ENCODE data around the gene RALGAPA2. TPM values are rescaled to one million over a fixed set of nuclear protein-coding genes. Genes with fewer than 3 reads are reported as not detected.

RALGAPA2 gene
- total RNA-seq, 4 donors from 2014 or later: 13.3 to 29.8 (median 23.6) TPM

GRCh38 chr20:20391766-20392165 lies 320.7 kb downstream of the RALGAPA2 start:
- TF ChIP-seq CTCF (IDR thresholded peaks at IDR 0.05) (no peak), POLR2A (IDR thresholded peaks at IDR 0.05) (no peak)
- H3K9me3 ChIP-seq: no peaks in the 10 kb centered on the region
- DNase-seq: no peak
- no peak overlapping the region for H3K27ac ChIP-seq
- WGBS, 2 donors: 76 to 99% methylated on average over 5 to 11 of the region's 13 CpGs
- peaks cover 3 to 64% (median 11%) of the 10 kb centered on the region in 3 donors for H3K36me3 ChIP-seq
- H3K4me1 ChIP-seq: no peaks in the 10 kb centered on the region
- no peaks in the 10 kb centered on the region for H3K27me3 ChIP-seq
- H3K4me3 ChIP-seq: no peak overlapping the region
- intact Hi-C loops (cut with DNase I): no loop called here

- intact Hi-C loops (cut with DNase I): no loop called here
- Histone ChIP-seq H3K4me1 (no peaks in the 10 kb centered on the region), H3K4me3 (no peak overlapping the region), H3K27ac (no peak overlapping the region), H3K27me3 (no peaks in the 10 kb centered on the region), H3K36me3 (peaks cover 3 to 60% (median 11%) of the 10 kb centered on the region in 3 donors), H3K9me3 (no peaks in the 10 kb centered on the region)
- DNase-seq: no peak
- TF ChIP-seq CTCF (IDR thresholded peaks at IDR 0.05) (no peak), POLR2A (IDR thresholded peaks at IDR 0.05) (no peak)
- 80 to 83% methylated on average over 3 to 4 of the region's 4 CpGs for WGBS, 2 donors
Observed at GRCh38 chr20:20391115-20391514, 321.3 kb downstream of the RALGAPA2 start.

GRCh38 chr20:20390393-20390792 lies 322.1 kb downstream of the RALGAPA2 start:
- no peak for DNase-seq
- no peaks in the 10 kb centered on the region for H3K4me1 ChIP-seq
- H3K27me3 ChIP-seq: no peaks in the 10 kb centered on the region
- TF ChIP-seq POLR2A (IDR thresholded peaks at IDR 0.05) (no peak), CTCF (IDR thresholded peaks at IDR 0.05) (no peak)
- H3K27ac ChIP-seq: no peak overlapping the region
- no peak overlapping the region for H3K4me3 ChIP-seq
- peaks cover 3 to 54% (median 11%) of the 10 kb centered on the region in 3 donors for H3K36me3 ChIP-seq
- intact Hi-C loops (cut with DNase I): no loop called here
- no peaks in the 10 kb centered on the region for H3K9me3 ChIP-seq
- WGBS, 2 donors: 93 to 97% methylated on average over 9 of the region's 9 CpGs

- Histone ChIP-seq H3K4me3 (no peak overlapping the region), H3K4me1 (no peaks in the 10 kb centered on the region), H3K9me3 (peaks cover 0 to 1% (median 0%) of the 10 kb centered on the region in 3 donors), H3K27ac (no peak overlapping the region), H3K27me3 (peaks cover 0 to 31% (median 0%) of the 10 kb centered on the region in 4 donors), H3K36me3 (peaks cover 0 to 15% (median 0%) of the 10 kb centered on the region in 3 donors)
- TF ChIP-seq CTCF (IDR thresholded peaks at IDR 0.05) (no peak), POLR2A (IDR thresholded peaks at IDR 0.05) (no peak)
- WGBS, 2 donors: 59 to 66% methylated on average over 6 to 8 of the region's 9 CpGs
- no peak for DNase-seq
- intact Hi-C loops (cut with DNase I): no loop called here
Observed at GRCh38 chr20:20386192-20386591, 326.3 kb downstream of the RALGAPA2 start.

- intact Hi-C loops (cut with DNase I): no loop called here
- Histone ChIP-seq H3K4me1 (peaks cover 0 to 9% (median 0%) of the 10 kb centered on the region in 3 donors), H3K9me3 (peaks cover 0 to 7% (median 4%) of the 10 kb centered on the region in 3 donors), H3K27me3 (peaks cover 0 to 66% (median 6%) of the 10 kb centered on the region in 4 donors), H3K27ac (no peak overlapping the region), H3K36me3 (no peaks in the 10 kb centered on the region), H3K4me3 (no peak overlapping the region)
- no peak for DNase-seq
- WGBS, 2 donors: 68% methylated on average over 7 to 8 of the region's 8 CpGs
- TF ChIP-seq POLR2A (IDR thresholded peaks at IDR 0.05): no peak
- TF ChIP-seq CTCF (IDR thresholded peaks at IDR 0.05): no peak
Observed at GRCh38 chr20:20375862-20376261, 336.6 kb downstream of the RALGAPA2 start.
